HepG2 (cell line): ENCODE results near the gene GSTM4. TPM values are rescaled to one million over a fixed set of nuclear protein-coding genes. Genes with fewer than 3 reads are reported as not detected.
A peak's percentile ranks its signal among the peaks of the same experiment; 100 is the strongest.

Source experiments
- ARID5B ChIP-seq: IDR thresholded peaks from 2 replicates; pipeline ENCODE4 v1.4.0; 2020; ENCODE audit warnings: mild to moderate bottlenecking, missing genetic modification reagents
- DRAP1 ChIP-seq: IDR thresholded peaks from 2 replicates; pipeline ENCODE4 v1.6.1; 2016; ENCODE audit warnings: missing genetic modification reagents, missing compliant biosample characterization
- FOXO4 ChIP-seq: sonication (generic); formaldehyde crosslinking; conservative IDR thresholded peaks from 2 replicates; pipeline ENCODE4 v1.8.1; 2023; ENCODE audit warnings: missing genetic modification reagents
- GFI1 ChIP-seq: sonication (generic); formaldehyde crosslinking; IDR thresholded peaks from 2 replicates; pipeline ENCODE4 v1.5.0; 2020; ENCODE audit warnings: missing genetic modification reagents, mild to moderate bottlenecking, borderline replicate concordance
- GLMP ChIP-seq: sonication (generic); formaldehyde crosslinking; IDR thresholded peaks from 2 replicates; pipeline ENCODE4 v1.9.0; 2021; ENCODE audit warnings: missing genetic modification reagents, mild to moderate bottlenecking, borderline replicate concordance
- GRHL1 ChIP-seq: sonication (generic); formaldehyde crosslinking; conservative IDR thresholded peaks from 2 replicates; pipeline ENCODE4 v1.8.0; 2022; ENCODE audit warnings: missing genetic modification reagents
- KLF12 ChIP-seq: sonication (generic); formaldehyde crosslinking; IDR thresholded peaks from 2 replicates; pipeline ENCODE4 v1.4.0; 2020; ENCODE audit warnings: missing genetic modification reagents, borderline replicate concordance
- MAFF ChIP-seq: IDR thresholded peaks from 2 replicates; pipeline ENCODE4 v1.6.1; 2011; ENCODE audit warnings: low read depth, low read length, improper control_type of control experiment
- MXD4 ChIP-seq: IDR thresholded peaks from 2 replicates; pipeline ENCODE4 v1.6.1; 2016; ENCODE audit warnings: mild to moderate bottlenecking, missing biosample characterization, missing genetic modification reagents
- NFYC ChIP-seq: IDR thresholded peaks from 2 replicates; pipeline ENCODE4 v1.6.1; 2016; ENCODE audit warnings: missing genetic modification reagents, missing compliant biosample characterization
- POGZ ChIP-seq: sonication (generic); formaldehyde crosslinking; IDR thresholded peaks from 2 replicates; pipeline ENCODE4 v1.4.0; 2020; ENCODE audit warnings: mild to moderate bottlenecking, missing genetic modification reagents
- POLR2AphosphoS5 ChIP-seq: IDR thresholded peaks from 2 replicates; pipeline ENCODE4 v1.6.1; 2012; ENCODE audit warnings: low read depth, low read length
- RAD51 ChIP-seq: fragments of 450-650 bp; IDR thresholded peaks from 2 replicates; pipeline ENCODE4 v1.6.1; 2016; ENCODE audit warnings: borderline replicate concordance
- RFXANK ChIP-seq: IDR thresholded peaks from 2 replicates; pipeline ENCODE4 v1.6.1; 2016
- RFXAP ChIP-seq: sonication (generic); formaldehyde crosslinking; IDR thresholded peaks from 2 replicates; pipeline ENCODE4 v1.4.0; 2020; ENCODE audit warnings: missing genetic modification reagents, borderline replicate concordance
- YEATS2 ChIP-seq: sonication (generic); formaldehyde crosslinking; IDR thresholded peaks from 2 replicates; pipeline ENCODE4 v1.4.0; 2020; ENCODE audit warnings: missing genetic modification reagents, borderline replicate concordance
- ZNF17 ChIP-seq: sonication (generic); formaldehyde crosslinking; IDR thresholded peaks from 2 replicates; pipeline ENCODE4 v1.5.0; 2020; ENCODE audit warnings: mild to moderate bottlenecking, missing genetic modification reagents
- ZNF34 ChIP-seq: sonication (generic); formaldehyde crosslinking; IDR thresholded peaks from 2 replicates; pipeline ENCODE4 v1.4.0; 2020; ENCODE audit warnings: mild to moderate bottlenecking, missing genetic modification reagents, borderline replicate concordance
- ZNF414 ChIP-seq: sonication (generic); formaldehyde crosslinking; IDR thresholded peaks from 2 replicates; pipeline ENCODE4 v1.5.0; 2020; ENCODE audit warnings: missing genetic modification reagents
- ZNF629 ChIP-seq: sonication (generic); formaldehyde crosslinking; conservative IDR thresholded peaks from 2 replicates; pipeline ENCODE4 v1.5.0; 2020; ENCODE audit warnings: missing genetic modification reagents
- ZNF670 ChIP-seq: sonication (generic); formaldehyde crosslinking; IDR thresholded peaks from 2 replicates; pipeline ENCODE4 v1.8.0; 2022; ENCODE audit warnings: mild to moderate bottlenecking, missing genetic modification reagents, borderline replicate concordance
- polyA plus RNA-seq, 8 experiments: library from polyadenylated mRNA; depleted of rRNA in 3 of 8; stranded (reverse) in 7 of 8; unstranded in 1 of 8; fragments of >200 nt; fragmentation: Illumina TruSeq in 4 of 8; extraction: Trizol in 4 of 8; gene quantifications; 2 replicates each; pipeline versions ENCODE4 v1.2.1 to v1.2.3, GENCODE V29; 2011 to 2016; ENCODE audit warnings: low read depth in 4 of 8, missing spikeins in 1 of 8, mixed read lengths in 1 of 8; ENCODE audit not compliant: insufficient read depth in 1 of 8
- total RNA-seq, 5 experiments: library from RNA; depleted of rRNA; stranded (reverse); fragments of >200 nt; fragmentation: Illumina TruSeq; extraction: Trizol; gene quantifications; 2 replicates each; pipeline ENCODE4 v1.2.3, GENCODE V29; 2016; ENCODE audit warnings: low read depth in 1 of 5

GSTM4 gene
- total and polyA plus RNA-seq, 2 of the 13 experiments (the other 11 are each of a cell fraction or from before 2014, with no cell fraction given), result 25.3 to 40.8 TPM

GRCh38 chr1:109636201-109636952 is 19.5 kb upstream of the GSTM4 start (continued):
- no peak for TF ChIP-seq FOXO4 (CRISPR knock-in tag)
- no peak for TF ChIP-seq MXD4 (CRISPR knock-in tag)
- no peak for TF ChIP-seq ZNF34 (CRISPR knock-in tag)
- TF ChIP-seq NFYC (CRISPR knock-in tag), result no peak
- TF ChIP-seq MAFF, result peak; percentile 31; the same call in 1 of the 2 replicates
- no peak for TF ChIP-seq POLR2AphosphoS5
- TF ChIP-seq ZNF629, result no peak
- no peak for TF ChIP-seq YEATS2 (CRISPR knock-in tag)
- no peak for TF ChIP-seq KLF12 (CRISPR knock-in tag)
- TF ChIP-seq DRAP1 (CRISPR knock-in tag), result no peak
- no peak for TF ChIP-seq GLMP (CRISPR knock-in tag)
- TF ChIP-seq ZNF414 (CRISPR knock-in tag), result no peak
- TF ChIP-seq ZNF17 (CRISPR knock-in tag), result no peak
- TF ChIP-seq POGZ (CRISPR knock-in tag), result 0 out of 2 replicates have a peak, but pooled peaks have one; percentile 20
- TF ChIP-seq ARID5B (CRISPR knock-in tag), result 0 out of 2 replicates have a peak, but pooled peaks have one; percentile 23
- no peak for TF ChIP-seq GRHL1
- peak; percentile 92 for TF ChIP-seq GFI1
- TF ChIP-seq ZNF670 (CRISPR knock-in tag), result no peak
- TF ChIP-seq RFXANK (CRISPR knock-in tag), result no peak
- TF ChIP-seq RFXAP (CRISPR knock-in tag), result no peak
- TF ChIP-seq RAD51, result no peak
